GM12801 (cell line): ENCODE measurements around the gene TPRA1.

Experiments used
- CTCF ChIP-seq: IDR thresholded peaks from one replicate; pipeline ENCODE4 v1.5.1; 2011; ENCODE audit warnings: control low read depth; ENCODE audit not compliant: insufficient read length; ENCODE audit errors: extremely low read depth

TPRA1 gene

GRCh38 chr3:127544803-127545201 is 45.7 kb downstream of the TPRA1 start:
- no peak for TF ChIP-seq CTCF

DNA sequence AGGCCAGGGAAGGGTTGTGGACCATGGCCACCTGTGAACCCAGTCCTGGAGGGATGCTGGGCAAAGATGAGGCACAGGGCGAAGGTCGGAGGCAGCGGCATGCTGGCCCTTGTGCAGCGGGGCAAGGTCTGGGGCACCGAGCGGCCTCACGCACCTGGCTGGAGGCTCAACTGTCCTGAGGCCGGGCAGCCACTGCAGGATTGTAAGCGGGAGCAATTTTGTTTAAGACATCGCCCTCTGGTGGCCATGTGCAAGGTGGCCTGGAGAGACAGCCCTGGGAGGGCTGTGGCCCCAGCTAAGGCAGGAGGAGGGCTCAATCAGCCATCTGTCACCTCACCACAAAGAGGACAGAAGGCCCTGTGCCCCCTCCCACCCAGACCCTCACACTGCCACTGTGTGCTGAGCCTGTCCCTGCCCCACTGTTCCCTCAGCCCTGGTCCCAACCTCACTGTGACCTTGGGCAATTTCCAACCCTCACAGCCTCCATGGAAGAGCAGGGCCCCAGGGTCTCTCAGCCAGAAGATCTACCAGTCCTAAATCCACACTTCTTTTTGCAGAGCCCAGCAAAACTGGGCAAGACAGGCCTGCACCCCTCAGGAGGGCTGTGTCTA is 46.2 kb downstream of the TPRA1 start:
- no peak for TF ChIP-seq CTCF

GRCh38 chr3:127543441-127543840 is 47.1 kb downstream of the TPRA1 start:
- no peak for TF ChIP-seq CTCF

DNA sequence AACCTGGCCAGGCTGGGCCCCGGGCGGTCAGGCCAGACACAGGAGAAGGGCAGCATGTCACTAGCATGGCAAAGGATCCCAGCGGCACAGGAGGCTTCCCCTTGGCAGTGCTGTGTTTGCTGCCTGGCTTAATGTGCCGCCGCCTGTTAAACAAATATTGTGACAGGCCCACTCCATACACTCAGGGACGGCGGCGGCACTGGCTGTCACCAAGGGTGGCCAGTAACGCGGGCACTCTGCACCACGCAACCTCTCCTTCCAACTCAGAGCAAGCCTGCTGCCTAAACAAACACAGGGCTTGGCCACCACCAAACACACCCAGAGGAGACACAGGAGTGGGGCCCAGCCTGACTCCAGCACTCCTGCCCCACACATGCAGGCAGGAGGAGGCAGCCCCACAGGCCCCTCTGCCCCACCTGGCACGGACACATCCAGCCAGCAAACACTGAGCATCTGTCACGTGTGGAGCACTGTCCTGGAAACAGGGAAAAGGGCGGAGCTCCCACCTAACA is 48.0 kb downstream of the TPRA1 start:
- no peak for TF ChIP-seq CTCF

DNA sequence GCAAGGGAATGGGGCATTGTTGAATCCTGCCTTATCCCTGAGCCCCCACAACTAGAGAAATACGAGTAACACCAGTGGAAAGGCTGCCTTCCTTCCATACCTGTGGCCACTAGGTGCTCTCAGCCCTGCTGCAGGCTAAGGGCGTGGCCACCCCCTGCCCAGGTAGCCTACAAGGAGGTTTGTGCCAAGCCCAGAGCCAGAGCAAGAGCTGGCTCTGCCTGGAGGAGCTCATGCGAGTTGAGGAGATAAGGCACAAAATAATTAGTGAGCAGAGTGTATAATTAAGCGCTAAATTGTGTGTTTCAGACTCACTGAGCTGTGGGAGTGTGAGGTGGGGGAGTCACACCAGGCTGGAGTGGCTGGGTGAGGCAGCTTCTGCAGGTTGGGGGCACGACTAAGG is 49.2 kb downstream of the TPRA1 start:
- no peak for TF ChIP-seq CTCF

DNA sequence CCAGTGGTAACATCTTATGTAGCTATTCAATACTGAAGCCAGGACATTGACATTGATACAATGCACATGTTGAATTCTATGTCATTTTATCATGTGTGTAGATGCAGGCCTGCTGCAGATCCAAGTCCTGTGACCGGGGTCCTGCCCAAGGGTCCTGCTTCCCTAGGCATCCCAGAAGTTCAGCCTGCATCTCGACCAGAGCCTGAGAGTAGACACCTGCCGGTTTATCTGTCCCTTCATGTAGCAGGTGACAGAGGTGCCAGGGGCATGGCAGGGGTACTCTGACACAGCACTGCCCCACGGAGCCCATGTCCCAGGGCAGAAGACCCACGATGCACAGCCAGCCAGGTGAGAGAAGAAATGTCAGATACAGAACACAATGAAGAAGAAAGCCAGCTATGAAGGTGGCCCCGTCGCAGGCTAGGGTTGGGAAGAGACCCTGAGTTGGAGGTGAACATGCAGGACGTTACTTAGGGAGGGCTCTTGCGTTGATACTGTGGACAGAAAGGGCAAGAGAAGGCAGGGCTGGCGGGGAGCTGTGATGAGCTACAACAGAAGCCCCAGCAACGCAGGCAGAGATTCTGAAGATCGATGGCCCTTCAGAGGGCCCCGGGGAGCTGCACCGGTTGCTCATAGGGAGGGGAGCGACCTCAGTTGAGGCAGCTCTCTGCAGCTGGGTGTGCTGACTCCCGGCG is 51.0 kb downstream of the TPRA1 start:
- TF ChIP-seq CTCF = no peak

GRCh38 chr3:127538569-127538968 is 52.0 kb downstream of the TPRA1 start:
- no peak for TF ChIP-seq CTCF
